GM19463 (cell line): ENCODE measurements around the gene COL4A3.

Source experiments
- ATAC-seq: cut with Tn5 transposase; IDR thresholded peaks from one replicate; pipeline ENCODE4 v1.9.1; 2021; ENCODE audit warnings: mild to moderate bottlenecking, moderate library complexity; ENCODE audit not compliant: unreplicated experiment

The COL4A3 gene

GRCh38 chr2:227285741-227286236 lies 121.4 kb downstream of the COL4A3 start:
- ATAC-seq: no peak

DNA sequence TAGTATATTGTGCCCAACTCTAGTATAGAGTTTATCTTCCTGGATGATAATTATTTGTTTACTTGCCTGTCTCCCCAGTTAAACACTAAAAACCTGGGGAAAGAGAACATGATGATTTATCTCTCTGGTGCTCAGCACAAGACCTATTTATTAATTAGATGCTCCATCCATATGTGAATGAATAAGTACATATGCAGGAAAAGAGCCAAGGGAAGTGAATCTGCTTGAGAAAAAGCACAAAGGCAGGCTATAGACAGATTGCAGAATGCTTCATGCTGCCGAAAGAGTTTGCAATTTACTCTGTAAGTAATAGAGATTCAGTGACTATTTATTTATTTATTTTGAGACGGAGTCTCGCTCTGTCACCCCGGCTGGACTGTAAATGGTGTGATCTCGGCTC lies 123.3 kb downstream of the COL4A3 start:
- ATAC-seq: no peak

DNA sequence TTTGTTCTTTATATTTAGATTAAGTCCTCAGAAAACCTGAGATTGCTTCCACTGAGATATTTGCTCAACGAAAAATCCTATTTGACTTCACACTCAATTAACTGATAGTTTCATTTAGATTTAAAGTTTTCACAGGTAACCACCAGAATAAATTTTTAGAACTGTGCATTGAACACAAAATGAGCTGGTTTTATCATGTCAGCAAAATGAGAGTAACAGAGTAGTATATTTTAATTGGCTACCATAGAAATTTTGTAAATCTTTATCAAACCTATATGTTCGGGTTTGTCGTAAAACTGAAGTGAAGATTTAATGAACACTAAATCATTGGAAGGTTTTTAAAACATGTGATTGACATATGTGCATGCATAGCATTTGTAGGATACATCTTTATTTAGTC lies 127.9 kb downstream of the COL4A3 start:
- no peak for ATAC-seq

GRCh38 chr2:227293531-227293930 lies 129.1 kb downstream of the COL4A3 start:
- ATAC-seq: no peak

GRCh38 chr2:227295806-227296205 lies 131.4 kb downstream of the COL4A3 start:
- ATAC-seq: no peak

- ATAC-seq: no peak
These were observed 132.4 kb downstream of the COL4A3 start for GRCh38 chr2:227296671-227297405.

DNA sequence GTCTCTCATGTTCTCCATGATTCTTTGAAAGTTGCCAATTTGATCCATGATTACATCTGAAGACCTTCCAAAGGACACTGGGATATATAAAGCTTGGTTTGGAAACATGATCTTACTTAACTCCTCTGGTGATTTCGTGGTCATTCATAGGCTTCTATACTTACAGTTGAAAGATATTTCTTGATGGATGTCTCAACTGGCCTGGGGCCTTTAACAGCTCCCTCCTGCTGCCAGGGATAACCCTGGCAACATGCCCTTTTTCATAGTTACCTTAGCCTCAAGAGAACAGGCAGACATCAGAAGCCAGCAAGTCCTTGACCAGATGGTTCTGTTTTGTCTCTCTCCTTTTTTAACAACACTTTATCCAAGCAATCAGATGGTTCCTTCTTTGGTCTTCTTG lies 137.1 kb downstream of the COL4A3 start:
- no peak for ATAC-seq

DNA sequence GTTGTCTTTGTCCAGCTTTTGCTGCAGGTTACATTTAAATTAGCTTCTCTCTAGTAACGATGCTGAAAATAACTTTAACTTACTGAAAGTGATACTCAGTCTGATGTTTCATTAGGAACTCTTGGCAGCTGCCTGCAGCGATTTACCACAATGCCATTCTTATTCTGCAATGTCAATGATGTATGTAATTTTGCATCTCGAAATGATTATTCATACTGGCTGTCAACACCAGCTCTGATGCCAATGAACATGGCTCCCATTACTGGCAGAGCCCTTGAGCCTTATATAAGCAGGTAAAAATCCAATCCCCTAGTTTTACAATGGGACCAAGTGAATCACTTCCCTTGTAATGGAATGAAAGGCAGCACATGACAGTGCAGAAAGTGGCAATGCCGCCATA lies 144.4 kb downstream of the COL4A3 start:
- ATAC-seq: peak; percentile 88

DNA sequence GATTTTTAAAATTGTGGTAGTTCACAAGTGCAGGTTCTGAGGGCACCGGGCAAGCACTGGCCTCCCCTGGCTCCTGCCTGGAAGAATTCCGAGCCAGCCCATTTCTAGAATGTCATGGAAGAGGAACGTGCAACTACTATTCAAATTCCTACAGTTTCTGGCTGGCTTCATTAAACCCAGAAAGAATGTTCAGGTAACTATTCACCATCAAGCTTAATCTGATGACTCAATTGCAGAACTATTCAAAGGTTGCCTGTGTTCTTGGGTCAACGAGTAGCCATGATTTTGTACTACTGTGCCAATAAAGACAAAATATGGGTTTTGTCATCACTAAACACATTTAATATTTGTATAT lies 146.3 kb downstream of the COL4A3 start:
- ATAC-seq: no peak

- ATAC-seq: no peak
These were observed 147.6 kb downstream of the COL4A3 start for GRCh38 chr2:227311861-227312506.

- ATAC-seq: no peak
These were observed 148.2 kb downstream of the COL4A3 start for GRCh38 chr2:227312579-227312978.

GRCh38 chr2:227313310-227313709 lies 148.9 kb downstream of the COL4A3 start:
- ATAC-seq: no peak

DNA sequence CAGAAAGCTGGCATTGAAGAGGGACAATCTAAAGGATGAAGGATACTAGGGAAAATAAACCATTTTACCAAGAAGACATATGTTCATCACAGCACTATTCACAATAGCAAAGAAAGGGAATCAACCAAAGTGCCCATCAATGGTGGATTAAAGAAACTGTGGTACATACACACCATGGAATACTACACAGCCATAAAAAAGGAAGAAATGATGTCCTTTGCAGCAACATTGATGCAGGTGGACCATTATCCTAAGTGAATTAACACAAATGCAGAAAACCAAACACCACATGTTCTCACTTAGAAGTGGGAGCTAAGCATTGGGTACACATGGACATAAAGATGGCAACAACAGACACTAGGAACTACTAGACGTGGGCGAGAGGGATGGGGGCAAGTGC lies 153.4 kb downstream of the COL4A3 start:
- ATAC-seq: no peak

DNA sequence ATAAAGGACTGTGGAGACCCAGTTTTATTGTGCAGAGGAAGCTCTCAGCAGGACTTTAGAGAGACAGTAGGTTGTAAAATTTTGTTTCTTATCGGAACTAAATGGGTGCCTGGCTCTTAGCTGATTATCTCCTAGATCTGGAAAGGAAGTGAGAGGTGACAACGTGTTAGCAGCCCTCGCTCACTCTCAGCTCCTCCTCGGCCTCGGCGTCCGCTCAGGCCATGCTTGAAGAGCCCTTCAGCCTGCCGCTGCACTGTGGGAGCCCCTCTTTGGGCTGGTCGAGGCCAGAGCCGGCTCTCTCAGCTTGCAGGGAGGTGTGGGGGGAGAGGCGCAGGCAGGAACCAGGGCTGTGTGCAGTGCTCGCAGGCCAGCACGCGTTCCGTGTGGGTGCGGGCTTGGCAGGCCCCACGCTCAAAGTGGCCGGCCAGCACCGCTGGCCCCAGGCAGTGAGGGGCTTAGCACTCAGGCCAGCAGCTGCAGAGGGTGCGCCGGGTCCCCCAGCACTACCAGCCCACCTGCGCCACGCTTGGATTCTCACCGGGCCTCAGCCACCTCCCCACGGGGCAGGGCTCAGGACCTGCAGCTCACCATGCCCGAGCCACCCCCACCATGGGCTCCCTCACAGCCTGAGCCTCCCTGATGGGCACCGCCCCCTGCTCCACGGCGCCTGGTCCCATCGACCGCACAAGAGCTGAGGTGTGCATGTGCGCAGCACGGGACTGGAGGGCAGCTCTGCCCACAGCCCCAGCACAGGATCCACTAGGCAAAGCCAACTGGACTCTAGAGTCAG lies 156.1 kb downstream of the COL4A3 start:
- no peak for ATAC-seq

- no peak for ATAC-seq
These were observed 158.2 kb downstream of the COL4A3 start for GRCh38 chr2:227322530-227323205.

DNA sequence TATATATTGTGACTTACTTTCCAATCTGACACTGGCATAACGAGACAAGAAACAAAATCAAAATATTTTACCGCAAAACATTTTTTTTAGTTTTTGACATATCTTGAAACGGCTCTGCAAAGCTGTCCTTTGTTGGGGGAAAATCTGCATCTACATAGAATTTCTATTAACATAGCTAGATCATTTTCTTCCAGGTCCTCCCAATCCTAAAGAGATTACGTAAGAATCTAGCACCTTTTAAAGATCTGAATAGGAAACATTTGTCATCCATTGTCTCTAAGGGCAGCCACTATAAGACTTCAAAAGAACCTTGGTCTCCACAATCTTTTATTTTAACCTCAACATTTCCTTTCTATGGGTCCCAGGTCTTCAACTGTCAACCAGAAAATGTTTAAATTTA lies 159.4 kb downstream of the COL4A3 start:
- ATAC-seq: no peak

GRCh38 chr2:227324642-227324994 lies 160.2 kb downstream of the COL4A3 start:
- ATAC-seq: no peak

DNA sequence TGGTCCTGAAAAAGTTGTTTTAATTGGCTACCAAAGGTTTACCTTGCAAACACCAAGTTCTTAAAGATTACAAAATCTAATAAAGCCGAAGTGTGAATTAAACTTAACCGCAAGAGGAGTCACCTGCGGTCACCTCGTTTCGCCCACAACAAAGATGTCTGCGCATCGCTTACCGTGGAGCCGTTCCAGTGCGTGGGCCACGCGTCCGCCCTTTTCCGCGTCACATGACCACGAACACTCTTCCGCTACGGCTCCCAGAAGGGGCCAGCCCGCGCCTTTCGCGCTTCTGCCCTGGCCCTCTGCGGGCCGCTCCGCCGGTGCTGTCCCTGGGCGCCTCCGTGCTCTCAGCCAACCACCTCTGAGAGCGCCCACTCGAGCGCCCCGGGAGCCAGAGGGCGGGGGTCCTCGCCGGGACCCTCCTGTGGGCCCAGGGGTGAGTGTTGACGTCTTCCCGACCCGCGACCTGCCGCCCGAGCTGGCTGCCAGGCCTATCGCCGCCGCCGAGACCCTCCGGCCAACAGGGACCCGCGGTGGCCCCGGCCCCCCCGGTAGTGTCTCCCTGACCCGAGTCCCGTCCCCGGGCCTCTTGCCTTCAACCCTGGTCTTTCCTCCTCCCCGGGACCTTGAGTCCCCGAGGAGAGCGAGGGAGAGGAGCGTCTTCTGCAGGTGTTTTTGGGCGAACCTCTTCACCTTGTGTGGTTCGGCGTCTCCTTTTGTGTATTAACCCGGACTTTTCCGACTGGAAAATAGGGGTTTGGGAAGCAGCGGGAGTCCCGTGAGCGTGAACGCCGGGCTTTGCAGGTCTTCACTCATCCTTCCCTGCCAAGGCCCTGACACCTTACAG lies 160.8 kb downstream of the COL4A3 start, which contains the start of gene MFF:
MFF (plus strand) TSS at position 257 of the 844 bp plus-strand sequence. CDS start 5,415 bp downstream, outside the sequence.
- peak; percentile 97 for ATAC-seq

GRCh38 chr2:227325839-227326195 lies 161.4 kb downstream of the COL4A3 start:
- peak; percentile 1 for ATAC-seq

DNA sequence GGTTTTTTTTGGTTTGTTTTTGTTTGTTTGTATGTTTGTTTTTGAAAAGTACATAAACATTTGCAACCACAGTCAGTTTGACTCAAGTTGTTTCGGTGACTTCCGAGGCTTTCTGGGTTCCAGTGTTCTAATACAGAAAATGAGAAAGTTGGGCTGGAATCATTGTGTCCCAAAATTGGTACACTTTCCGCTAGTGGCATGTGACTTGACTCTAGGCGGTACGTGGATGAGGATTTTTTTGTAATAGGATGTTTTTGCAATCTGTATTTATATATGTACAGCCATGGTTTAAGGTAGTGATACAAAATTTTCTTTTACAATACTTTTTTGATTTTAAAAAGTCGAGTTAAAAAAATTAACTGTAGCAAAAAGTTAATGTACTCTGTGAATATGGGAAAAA lies 162.4 kb downstream of the COL4A3 start:
- ATAC-seq: no peak
